ENCODE measurements around the gene ARSD.
"Not testable (repeated sequence)": the region's sequence is repeated elsewhere in the genome, so short reads cannot be mapped to it uniquely, and the experiment has no call there.

Gene ARSD

DNA sequence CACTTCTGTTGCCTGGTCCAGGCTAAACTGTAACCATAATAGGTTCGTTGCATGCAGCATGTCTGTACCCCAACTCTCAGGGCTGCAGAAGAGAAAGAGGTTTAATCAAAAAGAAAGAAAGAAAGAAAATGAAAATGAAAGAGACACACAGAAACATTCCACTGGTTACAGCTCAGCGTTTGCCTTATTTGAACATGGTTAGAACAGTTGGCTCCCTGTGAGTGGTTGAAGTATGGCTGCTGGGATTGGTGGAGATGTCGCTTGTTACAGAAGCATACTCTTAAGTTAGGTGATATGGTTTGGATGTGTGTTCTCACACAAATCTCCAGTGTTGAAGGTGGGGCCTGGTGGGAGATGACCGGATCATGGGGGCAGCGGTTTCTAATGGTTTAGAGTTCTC, 36.3 kb downstream of the ARSD start:
- no peak for DNase-seq (ENCODE audit: low spot score)

DNA sequence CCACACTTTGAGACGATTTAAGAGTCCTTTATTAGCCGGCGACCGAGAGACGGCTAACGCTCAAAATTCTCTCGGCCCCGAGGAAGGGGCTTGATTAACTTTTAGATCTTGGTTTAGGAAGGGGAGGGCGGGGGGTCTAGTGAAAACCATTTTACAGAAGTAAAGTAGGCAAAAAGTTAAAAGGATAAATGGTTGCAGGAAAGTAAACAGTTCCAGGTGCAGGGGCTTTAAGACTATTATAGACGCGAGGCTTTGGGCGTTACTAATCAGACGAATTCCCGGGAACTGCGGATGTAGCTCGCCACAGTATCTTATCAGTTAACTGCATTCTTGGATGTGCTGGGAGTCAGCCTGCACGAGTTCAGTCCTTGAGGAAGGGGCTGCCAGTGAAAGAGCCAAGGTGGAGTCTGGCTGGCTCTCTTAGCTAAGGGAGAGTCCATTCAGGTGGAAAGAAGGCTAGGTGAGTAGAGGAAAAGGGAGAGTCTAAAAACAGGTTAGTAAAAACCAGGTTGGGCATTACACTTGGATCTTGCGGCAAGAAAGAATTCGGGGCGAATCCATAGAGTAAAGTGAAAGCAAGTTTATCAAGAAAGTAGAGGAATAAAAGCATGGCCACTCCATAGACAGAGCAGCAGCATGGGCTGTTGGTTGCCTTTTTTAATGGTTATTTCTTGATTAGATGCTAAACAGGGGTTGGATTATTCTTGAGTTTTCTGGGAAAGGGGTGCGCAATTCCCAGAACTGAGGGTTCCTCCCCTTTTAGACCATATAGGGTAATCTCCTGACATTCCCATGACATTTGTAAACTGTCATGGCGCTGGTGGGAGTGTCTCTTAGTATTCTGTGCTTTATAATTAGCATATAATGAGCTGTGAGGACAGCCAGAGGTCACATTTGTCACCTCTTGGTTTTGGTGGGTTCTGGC, 38.3 kb downstream of the ARSD start:
- not testable (repeated sequence) for DNase-seq (ENCODE audit: low spot score)

DNA sequence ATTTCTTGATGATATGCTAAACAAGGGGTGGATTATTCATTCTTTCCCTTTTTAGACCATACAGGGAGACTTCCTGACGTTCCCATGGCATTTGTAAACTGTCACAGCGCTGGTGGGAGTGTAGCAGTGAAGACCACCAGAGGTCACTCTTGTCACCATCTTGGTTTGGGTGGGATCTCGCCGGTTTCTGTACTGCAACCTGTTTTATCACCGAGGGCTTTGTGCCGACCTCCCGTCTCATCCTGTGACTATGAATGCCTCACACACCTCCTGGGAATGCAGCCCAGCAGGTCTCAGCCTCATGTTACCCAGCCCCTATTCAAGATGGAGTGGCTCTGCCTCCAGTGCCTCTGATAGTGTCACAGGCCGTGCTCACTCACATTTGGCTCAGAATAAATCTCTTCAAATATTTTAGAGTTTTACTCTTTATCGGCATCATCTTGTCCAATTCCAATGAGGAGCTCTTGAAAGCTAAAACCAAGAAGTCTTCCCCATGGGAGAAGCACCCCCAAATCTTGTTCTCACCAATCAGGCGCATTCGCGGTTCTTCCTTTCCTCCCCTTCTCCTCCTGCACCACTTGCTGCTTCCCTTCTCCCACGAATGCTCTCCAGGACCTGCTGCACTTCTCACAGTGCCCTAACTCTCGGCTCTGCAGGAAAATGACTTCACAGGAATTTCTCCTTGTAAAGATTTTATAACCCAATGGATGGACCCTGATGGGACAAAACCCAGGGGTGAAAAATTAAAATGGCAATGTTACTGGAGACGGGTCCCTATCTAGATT, 39.2 kb downstream of the ARSD start:
- not testable (repeated sequence) for DNase-seq (ENCODE audit: low spot score)

DNA sequence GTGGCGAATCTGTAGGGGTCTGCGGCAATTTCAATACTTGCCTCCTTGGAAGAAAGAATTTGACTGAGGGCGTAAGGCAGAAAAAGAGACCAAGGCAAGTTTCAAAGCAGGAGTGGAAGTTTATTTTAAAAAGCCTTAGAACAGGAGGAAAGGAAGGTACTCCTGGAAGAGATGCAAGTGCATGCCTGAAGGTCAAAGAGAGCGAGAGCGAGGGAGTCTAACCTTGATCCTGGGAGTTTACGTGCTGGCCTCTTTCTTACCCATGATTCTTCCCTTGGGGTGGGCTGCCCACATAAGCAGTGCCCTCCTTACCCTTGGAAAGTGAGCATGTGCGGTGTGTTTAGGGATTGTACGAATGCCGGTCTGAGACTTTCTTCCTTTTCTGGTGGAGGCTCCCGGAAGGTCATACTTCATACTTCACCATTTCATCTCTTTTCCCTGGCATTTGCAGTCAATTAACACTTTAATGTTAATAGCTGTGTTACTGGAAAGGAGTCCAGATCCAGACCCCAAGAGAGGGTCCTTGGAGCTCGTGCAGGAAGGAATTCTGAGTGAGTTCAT, 40.0 kb downstream of the ARSD start:
- no peak for DNase-seq (ENCODE audit: low spot score)

DNA sequence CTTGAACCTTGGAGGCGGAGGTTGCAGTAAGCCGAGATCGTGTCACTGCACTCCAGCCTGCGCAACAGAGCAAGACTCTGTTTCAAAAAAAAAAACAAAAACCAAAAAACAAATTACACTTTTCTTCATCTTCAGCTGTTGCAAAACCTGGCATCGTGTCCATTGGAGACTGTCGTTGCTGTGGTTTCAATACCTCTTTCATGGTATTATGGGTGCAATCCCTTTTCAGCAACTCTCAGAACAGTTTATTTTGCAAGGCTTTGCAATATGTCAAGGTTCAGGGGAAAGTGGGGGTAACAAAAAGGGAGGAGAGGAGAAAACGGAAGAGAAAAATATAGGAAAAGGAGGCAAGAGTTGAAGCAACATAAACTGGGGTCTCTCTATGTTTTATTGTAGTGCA, 40.8 kb downstream of the ARSD start:
- DNase-seq (ENCODE audit: low spot score) = no peak

DNA sequence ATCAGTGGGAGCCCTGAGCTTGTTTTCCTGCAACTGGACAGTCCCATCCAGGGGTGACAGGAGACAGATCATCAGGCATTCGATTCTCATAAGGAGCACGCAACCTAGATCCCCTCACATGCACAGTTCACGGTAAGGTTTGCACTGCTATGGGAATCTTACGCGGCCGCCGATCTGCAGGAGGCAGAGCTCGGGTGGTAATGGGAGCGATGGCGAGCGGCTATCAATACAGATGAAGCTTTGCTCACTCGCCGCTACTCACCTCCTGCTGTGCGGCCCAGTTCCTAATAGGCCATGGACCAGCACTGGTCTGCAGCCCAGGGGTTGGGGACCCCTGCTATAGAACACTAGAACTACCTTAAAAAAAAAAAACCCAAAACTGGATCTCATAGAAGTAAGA, 45.4 kb downstream of the ARSD start:
- DNase-seq (ENCODE audit: low spot score) = no peak

DNA sequence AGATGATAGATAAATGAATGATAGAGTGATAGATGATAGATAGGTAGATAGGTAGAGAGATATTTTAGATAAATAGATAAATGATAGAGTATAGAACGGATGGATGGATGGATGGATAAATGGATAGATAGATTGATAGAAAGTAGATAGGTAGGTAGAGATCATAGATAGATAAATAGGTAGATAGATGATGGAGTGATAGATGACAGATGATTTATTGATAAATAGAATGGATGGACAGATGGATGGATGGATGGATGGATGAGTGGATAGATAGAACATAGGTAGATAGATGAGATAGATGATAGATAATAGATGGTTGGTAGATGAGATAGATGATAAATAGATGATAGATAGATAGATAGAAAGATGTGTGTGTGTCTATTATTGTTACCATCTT, 49.5 kb downstream of the ARSD start:
- DNase-seq (ENCODE audit: low spot score) = no peak

DNA sequence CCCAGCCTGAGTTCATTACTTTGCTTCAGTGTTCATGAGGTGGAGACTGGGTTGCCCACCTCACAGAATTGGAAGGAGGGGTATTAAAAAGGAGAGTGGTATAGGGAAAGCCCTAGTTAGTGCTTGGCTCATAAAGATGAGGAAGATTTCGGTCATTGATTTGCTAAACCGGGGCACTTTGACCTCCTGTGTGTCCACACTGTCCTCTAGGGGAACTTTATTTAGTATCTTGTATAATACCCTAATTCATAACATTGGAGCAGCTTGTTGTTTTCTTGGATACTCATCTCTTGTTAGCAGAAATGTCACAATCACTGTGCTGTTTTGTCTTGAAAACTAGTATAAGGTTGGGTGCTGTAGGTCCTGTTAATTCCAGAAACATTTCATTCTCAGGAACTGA, 50.6 kb downstream of the ARSD start:
- DNase-seq (ENCODE audit: low spot score) = no peak

DNA sequence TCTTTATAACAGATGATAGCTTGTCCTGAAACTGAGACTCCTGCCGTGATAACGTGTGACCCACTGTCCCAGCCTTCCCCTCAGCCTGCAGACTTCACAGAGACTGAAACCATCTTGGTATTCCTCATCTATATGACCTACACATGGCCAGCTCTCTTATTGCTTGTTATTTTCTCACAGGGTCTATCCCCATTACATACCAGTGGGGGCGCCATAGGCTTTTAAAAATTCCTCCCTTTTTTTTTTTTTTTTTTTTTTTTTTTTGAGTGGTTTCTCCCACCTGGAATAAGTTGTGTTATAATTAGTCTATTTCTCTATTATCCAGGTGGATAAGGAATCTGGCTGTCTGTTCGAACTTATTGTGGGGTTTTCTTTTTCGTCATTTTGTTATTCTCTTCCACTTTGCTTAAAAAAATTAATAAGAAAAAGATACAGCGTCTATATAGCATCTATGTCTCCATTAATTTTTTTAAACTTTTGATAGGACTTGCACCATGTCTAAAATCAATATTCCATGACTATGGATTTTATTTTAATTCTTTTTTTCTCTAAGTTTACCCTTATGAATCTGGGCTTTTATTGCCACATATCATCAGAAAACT, 53.2 kb downstream of the ARSD start:
- DNase-seq (ENCODE audit: low spot score) = no peak

DNA sequence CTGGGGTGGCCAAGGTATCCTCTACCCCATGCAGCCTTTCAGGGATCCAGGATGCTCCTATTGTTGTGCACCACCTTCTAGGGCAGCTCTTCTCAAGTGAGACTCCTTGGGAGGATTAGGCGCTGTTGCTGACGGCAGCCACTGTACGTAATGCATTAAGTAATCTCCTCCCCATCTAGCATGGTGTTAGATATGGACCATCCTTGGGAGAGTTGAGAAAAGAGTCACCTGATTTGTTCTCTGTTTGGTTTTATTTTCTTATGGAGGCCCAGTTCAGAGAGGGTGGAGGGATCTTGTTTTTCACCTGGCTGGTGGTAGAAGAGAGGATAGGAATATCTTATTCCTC, 54.0 kb downstream of the ARSD start:
- no peak for DNase-seq (ENCODE audit: low spot score)

DNA sequence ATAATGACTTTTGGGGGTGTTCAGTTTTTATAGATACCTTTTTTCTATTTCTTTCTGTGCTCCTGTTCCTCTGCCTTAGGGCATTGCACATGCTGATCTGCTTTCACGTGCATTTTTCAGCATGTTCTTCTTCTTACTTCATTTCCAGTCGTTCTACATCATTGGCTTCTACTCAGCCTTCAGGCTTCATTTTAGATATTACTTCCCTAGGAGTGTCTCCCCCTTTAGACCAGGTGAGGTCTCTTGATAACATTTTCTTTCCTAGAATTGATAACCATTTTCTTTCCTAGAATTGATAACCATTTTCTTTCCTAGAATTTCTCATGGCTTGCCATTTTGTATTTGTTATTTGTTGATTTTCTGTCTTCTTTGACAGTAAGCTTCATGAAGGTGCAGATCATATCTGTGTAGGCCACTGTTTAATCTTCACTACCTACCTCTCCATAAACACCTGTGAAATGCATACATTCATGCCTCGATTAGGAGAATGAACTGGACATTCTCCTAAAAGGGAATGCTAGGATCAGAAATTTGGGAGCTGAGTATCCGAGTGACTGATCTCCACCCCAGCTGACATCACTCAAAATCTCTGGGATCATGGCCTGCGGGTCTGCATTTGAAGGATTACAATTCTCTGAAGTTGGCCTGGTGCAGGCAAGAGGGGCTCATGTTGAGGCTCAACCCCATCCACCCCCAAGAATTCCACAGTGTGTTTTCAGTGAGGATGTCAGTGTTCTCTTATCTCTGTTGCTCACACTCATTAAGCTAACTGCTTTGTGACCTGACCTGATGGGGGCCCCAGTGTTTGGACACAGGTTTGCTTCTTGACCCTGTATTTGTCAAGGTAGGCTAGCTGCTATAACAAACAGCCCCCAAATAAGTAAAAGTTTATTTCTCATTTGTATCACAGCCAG, 54.7 kb downstream of the ARSD start:
- DNase-seq (ENCODE audit: low spot score) = no peak

DNA sequence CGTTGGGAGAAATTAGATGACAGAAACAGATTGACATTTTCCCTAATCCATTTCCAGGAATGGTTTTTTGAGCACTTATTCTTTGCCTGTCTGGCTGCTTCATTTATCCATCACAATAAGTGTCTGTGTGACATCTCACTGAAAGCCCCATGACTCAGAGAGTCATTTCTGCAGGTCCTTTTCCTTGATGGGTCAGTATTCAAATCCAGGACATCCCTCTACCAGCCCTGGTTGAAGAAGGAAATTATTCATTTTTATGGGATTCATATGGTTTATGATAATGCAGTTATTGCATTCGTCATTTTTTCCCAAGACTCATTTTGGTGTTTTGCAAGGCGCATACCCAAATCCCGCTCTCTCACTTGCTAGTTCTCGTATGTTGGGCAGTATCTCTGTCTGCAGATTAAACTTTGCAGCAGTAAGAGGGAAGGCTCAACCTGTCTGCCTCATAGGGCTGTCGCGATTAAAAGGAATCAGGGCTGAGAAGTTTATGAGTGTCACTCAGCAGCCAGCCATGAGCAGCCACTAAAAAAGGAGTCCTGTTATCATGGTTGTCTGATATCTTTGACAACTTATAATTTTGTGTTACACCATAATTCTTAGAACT, 56.4 kb downstream of the ARSD start:
- DNase-seq (ENCODE audit: low spot score) = no peak

DNA sequence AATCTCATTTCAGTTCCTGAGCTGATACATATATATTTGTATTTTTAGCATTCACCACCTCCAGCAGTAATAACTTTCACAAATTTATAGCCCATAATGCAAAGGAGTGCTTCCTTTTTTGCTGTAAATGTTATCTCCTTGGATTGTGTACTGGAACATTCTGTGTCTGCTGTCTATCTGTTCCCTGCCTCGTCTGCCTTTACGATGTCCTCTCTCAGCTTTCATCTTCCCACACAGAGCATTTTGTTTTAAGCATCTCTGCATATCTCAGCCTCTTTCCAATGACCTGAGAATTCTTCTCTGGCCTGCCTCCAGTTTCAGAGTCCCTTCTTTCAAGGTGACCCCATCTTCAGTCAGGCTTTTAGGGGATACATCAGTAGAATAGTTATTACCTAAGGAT, 57.3 kb downstream of the ARSD start:
- no peak for DNase-seq (ENCODE audit: low spot score)

DNA sequence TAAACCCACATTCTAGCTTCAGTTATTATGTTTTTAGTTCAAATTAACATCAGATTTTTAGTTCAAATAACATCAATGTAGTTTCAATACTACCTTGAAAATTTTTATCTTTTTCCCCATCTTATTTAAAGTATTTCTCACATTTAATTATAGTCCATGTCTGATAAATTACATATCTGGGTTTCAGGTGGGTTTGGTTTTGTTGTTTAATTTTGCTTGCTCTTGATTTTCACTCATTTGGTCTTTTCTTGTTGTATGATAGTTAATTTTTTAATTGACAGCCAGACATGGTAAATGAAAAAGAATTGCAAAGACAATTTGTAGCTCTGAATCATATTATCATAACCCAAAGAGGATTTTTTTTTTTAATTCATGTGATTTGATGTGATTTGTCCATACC, 58.5 kb downstream of the ARSD start:
- DNase-seq (ENCODE audit: low spot score) = no peak

DNA sequence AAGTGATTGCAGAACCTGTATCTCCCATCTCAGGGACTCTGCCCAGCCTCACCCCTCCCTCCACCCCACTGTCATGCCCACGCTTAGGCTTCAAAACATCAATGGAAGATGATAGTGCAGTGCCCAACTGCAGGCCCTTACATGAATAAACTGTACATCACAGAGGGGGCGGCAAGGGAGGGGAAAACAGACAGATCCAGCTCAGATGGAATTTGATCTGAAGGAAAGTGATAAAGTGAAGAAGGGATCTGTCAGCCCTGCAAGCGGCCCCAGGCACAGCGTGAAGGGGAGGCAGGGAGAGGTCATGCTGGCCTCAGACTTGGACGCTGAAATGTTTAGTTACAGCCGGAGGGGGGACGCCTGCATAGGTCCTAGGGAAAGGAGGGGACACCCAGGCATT, 61.9 kb downstream of the ARSD start:
- no peak for DNase-seq (ENCODE audit: low spot score)

DNA sequence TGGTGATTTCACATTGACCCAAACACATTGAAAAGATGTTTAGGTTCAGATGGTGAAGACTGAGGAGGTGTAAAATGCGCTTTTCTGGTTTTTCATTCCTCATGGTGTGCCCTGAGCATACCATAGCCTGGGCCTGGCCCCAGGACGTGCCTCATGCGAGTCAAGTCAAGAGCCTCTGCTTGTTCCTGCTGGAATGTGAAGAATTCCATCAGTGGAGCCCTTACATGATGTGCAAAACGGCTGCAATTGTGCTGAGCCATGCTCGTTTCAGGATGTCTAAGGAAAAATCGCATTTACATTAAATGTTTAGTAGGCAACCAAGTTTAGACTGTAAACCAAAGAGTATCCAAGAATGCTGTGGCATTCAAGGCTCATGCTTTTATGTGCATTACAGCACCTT, 65.5 kb downstream of the ARSD start:
- DNase-seq (ENCODE audit: low spot score) = no peak

DNA sequence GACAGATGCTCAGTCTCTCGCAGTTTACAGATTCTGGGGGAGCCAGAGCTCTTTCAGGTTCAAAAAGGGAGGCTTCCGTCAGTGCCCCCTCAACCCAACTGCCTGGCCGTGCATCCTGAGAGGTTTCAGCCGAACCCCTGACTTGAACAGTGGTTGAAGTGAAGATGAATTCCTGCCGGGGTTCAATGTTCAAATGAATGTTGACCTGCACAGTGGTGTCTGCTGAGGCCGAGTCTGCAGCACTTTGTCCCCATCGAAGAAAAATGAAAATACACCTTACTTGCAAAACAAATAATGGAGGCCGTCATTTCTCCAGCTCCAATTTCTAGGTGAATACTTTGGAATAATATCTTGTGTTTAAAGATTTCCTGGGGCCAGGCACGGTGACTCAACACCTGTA, 66.7 kb downstream of the ARSD start:
- no peak for DNase-seq (ENCODE audit: low spot score)

DNA sequence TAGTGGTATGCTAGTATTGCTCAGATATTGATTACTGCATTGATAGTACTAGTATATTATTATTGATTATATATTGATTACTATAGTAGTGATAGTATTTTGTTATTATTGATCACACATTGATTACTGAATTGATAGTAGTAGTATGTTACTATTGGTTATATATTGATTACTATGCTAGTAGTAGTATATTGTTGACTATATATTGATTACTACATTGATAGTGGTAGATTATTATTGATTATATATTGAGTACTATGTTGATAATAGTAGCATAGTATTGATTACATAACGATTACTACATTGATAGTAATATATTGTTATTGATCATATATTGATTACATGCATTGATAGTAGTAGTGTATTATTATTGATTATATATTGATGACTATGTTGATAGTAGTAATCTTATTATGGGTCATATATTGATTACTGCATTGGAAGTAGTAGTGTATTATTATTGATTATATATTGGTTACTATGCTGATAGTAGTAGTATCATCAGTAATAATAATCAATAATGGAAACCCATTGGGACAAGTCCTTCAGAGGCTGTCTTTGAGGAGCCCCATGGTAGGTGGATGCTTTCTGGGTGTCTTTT, 69.8 kb downstream of the ARSD start:
- DNase-seq (ENCODE audit: low spot score) = no peak

DNA sequence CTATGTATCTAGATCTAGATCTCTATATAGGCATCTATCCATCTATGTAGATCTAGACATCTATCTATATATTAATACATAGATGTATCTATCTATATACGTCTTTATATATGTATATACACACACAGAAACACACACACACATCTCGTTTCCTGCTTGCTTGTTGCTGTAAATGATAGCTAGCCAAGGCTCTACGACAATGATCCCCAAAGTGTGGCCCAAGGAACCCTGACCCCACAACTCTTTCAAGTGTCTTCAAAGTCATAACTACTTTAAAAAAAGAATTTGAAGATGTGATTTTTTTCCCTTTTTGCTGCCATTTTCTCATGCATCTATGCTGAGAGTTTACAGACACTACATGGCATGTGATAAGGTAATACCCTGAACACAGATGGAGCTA, 71.6 kb downstream of the ARSD start:
- no peak for DNase-seq (ENCODE audit: low spot score)

DNA sequence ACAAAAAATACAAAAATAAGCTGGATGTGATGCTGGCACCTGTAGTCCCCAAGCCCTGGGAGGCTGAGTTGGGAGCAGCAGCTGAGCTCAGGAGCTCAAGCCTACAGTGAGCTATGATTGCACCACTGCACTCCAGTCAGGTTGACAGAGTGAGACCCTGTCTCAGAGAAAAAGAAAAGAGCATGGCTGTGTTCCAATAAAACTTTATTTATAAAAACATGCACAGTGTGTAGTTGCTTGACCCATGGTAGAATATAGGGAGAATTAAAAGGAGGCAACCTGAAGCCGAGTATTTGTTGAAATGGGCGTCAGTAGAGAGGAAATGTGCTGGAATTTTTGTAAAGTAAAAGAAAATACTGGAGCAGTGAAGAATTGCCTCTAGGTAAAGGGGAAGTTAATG, 73.4 kb downstream of the ARSD start:
- DNase-seq (ENCODE audit: low spot score) = no peak

DNA sequence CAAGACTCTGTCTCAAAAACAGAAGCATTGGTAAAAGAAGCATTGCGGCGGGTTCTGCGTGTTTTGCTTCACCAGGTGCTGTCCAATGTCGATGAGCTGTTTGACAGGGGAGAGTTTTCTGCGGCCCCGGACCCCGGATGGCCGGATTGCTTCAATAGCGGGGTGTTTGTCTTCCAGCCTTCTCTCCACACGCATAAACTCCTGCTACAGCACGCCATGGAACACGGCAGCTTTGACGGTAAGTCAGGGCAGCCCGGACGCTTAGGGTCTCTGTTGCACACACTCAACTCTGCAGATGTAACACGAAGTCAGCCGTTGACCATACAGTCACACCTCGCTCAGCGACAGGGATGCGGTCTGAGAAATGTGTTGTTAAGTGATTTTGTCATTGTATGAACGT, 74.2 kb downstream of the ARSD start:
- no peak for DNase-seq (ENCODE audit: low spot score)
